Limb (tissue), 2 donors: Measurements from ENCODE around the gene RFLNA.

Source experiments
- DNase-seq, 2 donors: peaks; one replicate each; pipeline ENCODE4 v3.0.0-alpha.2; 2016; ENCODE audit errors: extremely low spot score in 2 of 2

The RFLNA gene

GRCh38 chr12:124336742-124337520, 42.0 kb downstream of the RFLNA start:
- no peak for DNase-seq

GRCh38 chr12:124337622-124338021, 42.7 kb downstream of the RFLNA start:
- DNase-seq = no peak

GRCh38 chr12:124338448-124338847, 43.6 kb downstream of the RFLNA start:
- DNase-seq = no peak

- DNase-seq = no peak
These were observed 44.1 kb downstream of the RFLNA start for GRCh38 chr12:124338876-124339603.

- no peak for DNase-seq
These were observed 45.4 kb downstream of the RFLNA start for GRCh38 chr12:124340080-124340900.

GRCh38 chr12:124341645-124342069, 46.8 kb downstream of the RFLNA start:
- DNase-seq = no peak

GRCh38 chr12:124344022-124344421, 49.1 kb downstream of the RFLNA start:
- DNase-seq = no peak

- no peak for DNase-seq
These were observed 49.6 kb downstream of the RFLNA start for GRCh38 chr12:124344526-124344925.

GRCh38 chr12:124345795-124346194, 50.9 kb downstream of the RFLNA start:
- no peak for DNase-seq

GRCh38 chr12:124346425-124347168, 51.7 kb downstream of the RFLNA start:
- DNase-seq = no peak

- no peak for DNase-seq
These were observed 52.4 kb downstream of the RFLNA start for GRCh38 chr12:124347335-124347734.

GRCh38 chr12:124347805-124348658, 53.1 kb downstream of the RFLNA start:
- DNase-seq = no peak

GRCh38 chr12:124348659-124349380, 53.9 kb downstream of the RFLNA start:
- DNase-seq = no peak

- DNase-seq = no peak
These were observed 55.6 kb downstream of the RFLNA start for GRCh38 chr12:124350491-124350890.

- DNase-seq = no peak
These were observed 56.5 kb downstream of the RFLNA start for GRCh38 chr12:124351422-124351821.

GRCh38 chr12:124352257-124352656, 57.4 kb downstream of the RFLNA start:
- DNase-seq = no peak

- no peak for DNase-seq
These were observed 57.9 kb downstream of the RFLNA start for GRCh38 chr12:124352839-124353238.

- no peak for DNase-seq
These were observed 59.5 kb downstream of the RFLNA start for GRCh38 chr12:124354400-124354799.

GRCh38 chr12:124356221-124356620, 61.3 kb downstream of the RFLNA start:
- DNase-seq = no peak

- no peak for DNase-seq
These were observed 62.7 kb downstream of the RFLNA start for GRCh38 chr12:124357616-124358015.
